Umbilical cord (tissue), 2 donors: ENCODE data around the gene CCDC71. TPM values are rescaled to one million over a fixed set of nuclear protein-coding genes. Genes with fewer than 3 reads are reported as not detected.

Experiments used
- DNase-seq: peaks from one replicate; pipeline ENCODE4 v3.0.0-alpha.2; 2015; ENCODE audit warnings: low spot score
- total RNA-seq: library from RNA; depleted of rRNA; stranded (reverse); fragments of >200 nt; gene quantifications from one replicate; pipeline ENCODE4 v1.2.3, GENCODE V29; 2014; ENCODE audit warnings: low replicate concordance; ENCODE audit not compliant: insufficient read depth

The CCDC71 gene
- total RNA-seq, 1 donor from 2014 or later: 7.0 TPM

GRCh38 chr3:49170744-49171118, 4.6 kb upstream of the CCDC71 start:
- no peak for DNase-seq

- DNase-seq: no peak
Measured at GRCh38 chr3:49166752-49167556, 823 bp upstream of the CCDC71 start.

DNA sequence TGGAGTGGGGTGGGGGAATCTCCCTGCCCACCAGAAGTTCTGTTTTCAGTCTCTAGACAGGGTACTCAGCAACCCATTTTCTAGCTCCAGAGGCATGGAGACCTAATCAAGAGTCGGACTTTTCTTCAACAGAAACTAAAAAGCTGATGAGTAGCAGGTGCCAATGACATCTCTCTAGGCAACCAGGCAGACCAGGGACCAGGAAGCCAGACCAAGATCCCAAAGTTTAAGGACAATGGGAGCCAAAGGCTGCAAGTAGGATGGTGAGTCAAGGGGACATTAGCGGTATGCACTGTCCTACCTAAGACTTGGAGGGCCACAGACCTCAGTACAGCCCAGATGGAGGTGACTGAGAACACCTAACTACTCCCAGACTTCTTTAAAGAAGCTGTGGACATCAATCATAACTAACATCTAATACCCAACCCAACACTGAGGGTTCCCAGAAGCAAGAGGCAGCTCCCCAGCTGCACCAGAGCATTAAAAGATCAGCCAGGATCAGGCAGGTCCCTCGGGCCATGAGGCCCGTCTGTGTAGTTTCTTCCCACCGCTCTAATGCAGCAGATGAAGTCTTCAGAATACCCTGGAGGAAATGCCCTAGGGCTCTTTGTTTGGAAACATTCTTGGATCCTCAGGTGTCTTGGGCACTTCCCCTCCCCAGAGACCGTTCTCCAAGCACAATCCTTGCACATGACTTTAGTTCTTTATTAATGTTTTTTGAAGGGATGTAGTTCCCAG, 979 bp downstream of the CCDC71 start:
- DNase-seq: no peak

GRCh38 chr3:49163609-49164008, 2.5 kb downstream of the CCDC71 start:
- no peak for DNase-seq

GRCh38 chr3:49162751-49163419, 3.2 kb downstream of the CCDC71 start:
- no peak for DNase-seq

GRCh38 chr3:49161808-49162530, 4.2 kb downstream of the CCDC71 start:
- DNase-seq: no peak

GRCh38 chr3:49161197-49161596, 4.9 kb downstream of the CCDC71 start:
- DNase-seq: no peak

DNA sequence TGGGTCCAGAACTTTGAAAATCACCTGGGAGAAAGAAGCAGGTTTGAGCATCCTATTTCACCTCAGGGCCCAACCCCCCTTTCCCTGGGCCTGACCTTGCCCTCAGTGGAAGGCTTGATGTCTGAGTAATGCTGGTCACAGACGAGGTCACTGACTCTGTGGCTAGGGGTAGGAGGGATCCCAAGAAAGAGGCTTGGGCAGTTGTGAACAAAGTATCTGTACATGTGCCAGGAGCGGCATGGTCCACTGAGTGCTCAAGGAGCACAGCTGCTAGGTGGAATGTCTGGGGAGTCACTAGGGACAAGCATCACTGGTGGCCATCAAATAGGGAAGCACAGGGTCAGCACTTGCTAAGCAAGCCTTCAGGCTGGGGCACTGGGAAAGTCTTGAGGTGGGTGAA, 7.3 kb downstream of the CCDC71 start:
- no peak for DNase-seq

- no peak for DNase-seq
Measured at GRCh38 chr3:49158103-49158709, 7.9 kb downstream of the CCDC71 start.

DNA sequence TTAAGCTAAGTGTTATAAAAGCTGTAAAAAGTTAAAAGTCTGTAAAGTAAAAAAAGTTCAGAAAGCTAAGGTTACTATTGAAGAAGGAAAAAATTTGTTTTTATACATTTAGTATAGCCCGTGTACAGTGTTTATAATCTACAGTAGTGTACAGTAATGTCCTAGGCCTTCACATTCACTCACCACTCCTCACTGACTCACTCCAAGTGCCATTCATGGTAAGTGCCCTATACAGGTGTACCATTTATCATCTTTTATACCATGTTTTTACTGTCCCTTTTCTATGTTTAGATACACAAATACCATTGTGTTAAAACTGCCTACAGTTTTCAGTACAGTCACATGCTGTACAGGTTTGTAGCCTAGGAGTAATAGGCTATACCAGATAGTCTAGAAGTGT, 8.8 kb downstream of the CCDC71 start:
- DNase-seq: no peak

GRCh38 chr3:49153349-49153912, 12.7 kb downstream of the CCDC71 start:
- no peak for DNase-seq

GRCh38 chr3:49151610-49152009, 14.5 kb downstream of the CCDC71 start:
- no peak for DNase-seq

- no peak for DNase-seq
Measured at GRCh38 chr3:49148159-49148558, 18.0 kb downstream of the CCDC71 start.

- DNase-seq: no peak
Measured at GRCh38 chr3:49140080-49140479, 26.1 kb downstream of the CCDC71 start.

GRCh38 chr3:49135499-49135898, 30.6 kb downstream of the CCDC71 start:
- no peak for DNase-seq

- DNase-seq: no peak
Measured at GRCh38 chr3:49134471-49135265, 31.5 kb downstream of the CCDC71 start.

DNA sequence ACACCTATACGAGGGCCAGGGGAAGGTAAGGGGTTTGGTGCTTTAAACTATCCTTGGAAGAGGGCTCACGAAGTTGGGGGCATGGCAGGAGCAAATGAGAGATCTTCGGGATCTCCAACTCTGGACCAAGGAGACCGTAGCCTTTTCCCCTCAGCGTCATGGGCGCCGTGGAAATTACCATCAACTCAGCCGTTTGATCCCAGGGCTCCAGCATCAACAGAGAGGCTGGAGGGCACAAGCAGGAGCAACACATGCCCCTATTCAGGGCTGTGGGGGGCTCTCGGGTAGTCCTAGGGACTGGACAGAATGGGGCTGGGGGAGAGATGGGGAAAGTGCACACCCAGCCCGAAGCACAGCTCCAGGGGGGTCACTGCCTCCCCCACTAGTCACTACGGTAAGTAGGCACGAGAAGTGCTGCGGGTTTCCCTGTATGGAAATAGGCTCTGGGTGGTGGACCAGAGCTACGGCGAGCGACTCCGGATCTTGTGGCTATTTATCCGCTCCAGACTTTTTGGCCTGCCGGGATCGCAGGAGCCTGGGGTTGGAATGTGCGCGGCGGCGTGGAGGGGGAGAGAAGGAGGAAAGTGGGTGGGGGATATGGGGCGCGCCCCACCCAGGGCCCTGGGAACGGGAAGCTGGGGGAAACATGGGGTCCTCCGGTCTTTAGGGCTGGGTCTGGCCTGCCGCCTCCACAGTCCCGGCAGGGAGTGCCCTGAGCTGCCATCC, 32.7 kb downstream of the CCDC71 start:
- peak; percentile 95 for DNase-seq

DNA sequence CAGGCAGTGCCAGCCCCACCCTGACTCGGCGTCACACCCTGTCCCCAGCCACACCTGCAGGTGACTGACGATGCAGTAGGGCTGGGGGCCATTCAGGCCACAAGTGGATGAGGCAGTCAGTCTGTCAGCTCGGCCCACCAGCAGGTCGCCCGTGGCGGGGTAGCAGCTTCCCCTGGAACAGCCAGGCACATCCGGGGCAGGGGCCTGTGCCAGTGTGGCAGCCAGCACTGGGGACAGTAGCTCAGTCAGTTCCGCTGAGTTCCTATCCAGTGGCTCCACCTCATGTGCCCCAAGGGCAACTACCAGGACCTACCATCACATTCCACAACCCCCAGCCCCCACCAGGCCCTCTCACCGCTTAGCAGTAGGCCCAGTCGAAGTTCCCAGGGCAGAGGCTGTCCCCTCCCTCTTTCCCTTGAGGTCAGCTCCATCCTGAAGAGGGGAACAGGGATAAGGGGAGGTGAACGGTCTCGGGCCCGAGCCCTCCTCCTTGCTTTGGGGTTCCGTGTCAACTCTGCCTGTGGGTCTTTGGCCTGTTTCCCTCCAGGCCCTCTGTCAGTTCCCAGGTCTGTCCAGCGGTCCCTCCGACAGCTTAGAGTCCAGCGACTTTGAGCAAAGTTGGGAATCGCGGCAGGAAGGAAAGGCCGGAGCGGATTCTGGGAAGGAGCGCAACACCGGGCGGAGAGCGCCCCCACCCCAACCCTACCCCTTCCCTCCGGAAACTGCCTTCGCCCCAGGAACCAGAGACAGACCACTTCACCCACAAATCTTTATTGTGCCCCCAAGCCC, 33.5 kb downstream of the CCDC71 start, which contains the start of gene LAMB2:
LAMB2 (minus strand) TSS at position 614 of the 789 bp plus-strand sequence; CDS start at position 431, 183 bp downstream.
- DNase-seq: peak; percentile 91

GRCh38 chr3:49132073-49132436, 34.1 kb downstream of the CCDC71 start:
- no peak for DNase-seq
